Activated naive CD8-positive, alpha-beta T cell treated with anti-CD3 and anti-CD28 coated beads for 36 hours (primary cell): ENCODE results near the gene TSPAN31. TPM values are rescaled to one million over a fixed set of nuclear protein-coding genes. Genes with fewer than 3 reads are reported as not detected.
"Not testable (repeated sequence)": the region's sequence is repeated elsewhere in the genome, so short reads cannot be mapped to it uniquely, and the experiment has no call there.

Experiments used
- DNase-seq: peaks from one replicate; pipeline ENCODE4 v3.0.0; 2021
- H3K27ac Mint-ChIP-seq: one replicate; pipeline ENCODE4 v1.8.0; 2022; ENCODE audit warnings: mild to moderate bottlenecking, moderate library complexity, mixed read lengths
- H3K27me3 Mint-ChIP-seq: one replicate; pipeline ENCODE4 v1.8.0; 2022; ENCODE audit warnings: mild to moderate bottlenecking, mixed read lengths
- H3K36me3 Mint-ChIP-seq: one replicate; pipeline ENCODE4 v1.8.0; 2021; ENCODE audit warnings: mild to moderate bottlenecking, mixed read lengths
- H3K4me1 Mint-ChIP-seq: one replicate; pipeline ENCODE4 v1.8.0; 2021; ENCODE audit warnings: mixed read lengths
- H3K4me3 Mint-ChIP-seq: one replicate; pipeline ENCODE4 v1.8.0; 2022; ENCODE audit warnings: mild to moderate bottlenecking, moderate library complexity, mixed read lengths
- H3K9me3 Mint-ChIP-seq: one replicate; pipeline ENCODE4 v1.8.0; 2022; ENCODE audit warnings: mixed read lengths
- total RNA-seq, 2 experiments: library from RNA; stranded (reverse); gene quantifications; one replicate each; pipeline ENCODE4 v1.2.3, GENCODE V29; 2021

The TSPAN31 gene
- total RNA-seq = 1 to 10 TPM; 5.7 TPM

DNA sequence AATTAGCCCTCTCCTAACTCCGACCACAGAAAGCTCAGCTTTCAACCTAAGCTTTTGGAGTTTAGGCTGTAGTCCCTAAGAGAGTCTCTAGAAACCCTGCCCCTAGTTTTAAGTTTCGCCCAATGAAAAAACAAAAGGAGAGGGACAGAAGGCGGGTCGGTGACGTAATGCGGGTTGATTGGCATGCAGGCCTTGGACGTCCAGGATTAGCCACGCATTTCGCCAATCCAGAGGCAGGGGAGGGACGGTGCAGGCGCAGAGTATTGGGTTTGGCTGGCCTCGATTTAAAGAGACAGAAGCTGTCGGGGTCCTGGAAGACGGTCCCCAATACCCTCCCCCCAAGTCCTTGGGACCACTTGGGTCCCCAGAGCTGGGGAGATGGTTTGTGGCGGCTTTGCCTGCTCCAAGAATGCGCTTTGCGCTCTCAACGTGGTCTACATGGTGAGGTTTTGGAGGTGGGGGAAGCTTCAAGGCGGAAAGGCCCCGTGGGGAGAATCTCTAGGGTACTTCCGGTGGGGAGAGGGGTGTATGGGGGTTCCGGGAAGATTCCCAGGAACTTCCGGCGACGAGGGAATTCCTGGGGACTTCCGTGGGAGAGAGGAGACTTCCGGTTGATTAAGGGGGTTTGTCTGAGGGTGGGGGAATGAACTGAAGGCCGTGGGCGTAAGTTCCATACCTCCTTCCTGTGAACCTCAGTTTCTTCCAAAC, at the start of gene TSPAN31:
Gene TSPAN31 (plus strand): TSS at position 263 of the 708 bp plus-strand sequence. CDS start 116 bp downstream, at position 379.
- H3K27ac Mint-ChIP-seq = peak within 1 kb of the TSS; percentile 95
- no peaks in the 10 kb centered on the region for H3K9me3 Mint-ChIP-seq
- peak within 1 kb of the TSS; percentile 90 for H3K4me3 Mint-ChIP-seq
- peaks cover 27% of the 10 kb centered on the region for H3K36me3 Mint-ChIP-seq
- DNase-seq = peak; percentile 92
- H3K27me3 Mint-ChIP-seq = no peaks in the 10 kb centered on the region
- H3K4me1 Mint-ChIP-seq = peaks cover 53% of the 10 kb centered on the region

GRCh38 chr12:57695770-57696432, 48.9 kb upstream of the TSPAN31 start:
- H3K4me1 Mint-ChIP-seq = peaks cover 2% of the 10 kb centered on the region
- peaks cover 10% of the 10 kb centered on the region for H3K36me3 Mint-ChIP-seq
- H3K27ac Mint-ChIP-seq = no peak overlapping the region
- DNase-seq = no peak
- H3K4me3 Mint-ChIP-seq = no peak overlapping the region
- H3K27me3 Mint-ChIP-seq = no peaks in the 10 kb centered on the region
- H3K9me3 Mint-ChIP-seq = no peaks in the 10 kb centered on the region

- no peaks in the 10 kb centered on the region for H3K27me3 Mint-ChIP-seq
- no peak overlapping the region for H3K27ac Mint-ChIP-seq
- no peak for DNase-seq
- H3K4me1 Mint-ChIP-seq = peaks cover 2% of the 10 kb centered on the region
- H3K4me3 Mint-ChIP-seq = no peak overlapping the region
- H3K36me3 Mint-ChIP-seq = peaks cover 10% of the 10 kb centered on the region
- no peaks in the 10 kb centered on the region for H3K9me3 Mint-ChIP-seq
Observed at GRCh38 chr12:57697076-57697475, 47.8 kb upstream of the TSPAN31 start.

DNA sequence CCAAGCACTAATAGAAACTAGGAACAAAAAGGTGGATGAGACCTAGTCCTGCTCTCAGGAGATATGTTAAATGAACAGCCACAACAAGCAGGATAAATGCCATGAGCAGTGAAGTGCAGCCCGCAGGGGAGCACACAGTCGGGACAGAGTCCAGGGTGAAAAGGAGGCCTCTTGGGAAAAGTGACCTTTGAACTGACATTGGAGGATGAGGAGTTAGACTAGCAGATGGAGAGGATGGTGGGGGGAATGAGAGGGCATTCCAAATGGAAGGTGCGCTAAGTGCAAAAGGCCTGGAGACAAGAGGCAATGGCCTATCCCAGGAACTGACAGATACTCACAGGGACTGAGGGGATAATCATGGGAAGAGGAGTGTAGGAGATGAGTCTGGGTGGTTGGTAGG, 46.4 kb upstream of the TSPAN31 start:
- DNase-seq = no peak
- Mint-ChIP-seq H3K27me3 (no peaks in the 10 kb centered on the region), H3K4me3 (no peak overlapping the region), H3K9me3 (peaks cover 7% of the 10 kb centered on the region), H3K27ac (no peak overlapping the region), H3K36me3 (peaks cover 24% of the 10 kb centered on the region), H3K4me1 (peaks cover 2% of the 10 kb centered on the region)

GRCh38 chr12:57700317-57700716, 44.5 kb upstream of the TSPAN31 start:
- Mint-ChIP-seq H3K36me3 (peaks cover 36% of the 10 kb centered on the region), H3K9me3 (peaks cover 12% of the 10 kb centered on the region), H3K27me3 (no peaks in the 10 kb centered on the region), H3K4me3 (no peak overlapping the region), H3K27ac (no peak overlapping the region), H3K4me1 (peaks cover 2% of the 10 kb centered on the region)
- no peak for DNase-seq

DNA sequence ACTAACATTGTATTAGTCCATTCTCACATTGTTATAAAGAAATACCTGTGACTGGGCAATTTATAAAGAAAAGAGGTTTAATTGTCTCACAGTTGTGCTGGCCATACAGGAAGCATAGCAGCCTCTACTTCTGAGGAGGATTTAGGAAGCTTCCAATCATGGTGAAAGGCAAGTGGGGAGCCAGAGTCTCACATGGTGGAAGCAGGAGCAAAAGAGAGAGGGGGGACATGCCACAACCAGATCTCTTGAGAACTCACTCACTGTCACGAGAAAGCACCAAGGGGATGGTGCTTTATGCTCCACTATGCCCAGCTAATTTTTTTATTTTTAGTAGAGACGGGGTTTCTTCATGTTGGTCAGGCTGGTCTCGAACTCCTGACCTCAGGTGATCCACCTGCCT, 37.6 kb upstream of the TSPAN31 start:
- Mint-ChIP-seq H3K9me3 (peaks cover 12% of the 10 kb centered on the region), H3K27me3 (no peaks in the 10 kb centered on the region), H3K36me3 (peaks cover 39% of the 10 kb centered on the region), H3K4me1 (peaks cover 3% of the 10 kb centered on the region), H3K27ac (no peak overlapping the region), H3K4me3 (no peak overlapping the region)
- no peak for DNase-seq

DNA sequence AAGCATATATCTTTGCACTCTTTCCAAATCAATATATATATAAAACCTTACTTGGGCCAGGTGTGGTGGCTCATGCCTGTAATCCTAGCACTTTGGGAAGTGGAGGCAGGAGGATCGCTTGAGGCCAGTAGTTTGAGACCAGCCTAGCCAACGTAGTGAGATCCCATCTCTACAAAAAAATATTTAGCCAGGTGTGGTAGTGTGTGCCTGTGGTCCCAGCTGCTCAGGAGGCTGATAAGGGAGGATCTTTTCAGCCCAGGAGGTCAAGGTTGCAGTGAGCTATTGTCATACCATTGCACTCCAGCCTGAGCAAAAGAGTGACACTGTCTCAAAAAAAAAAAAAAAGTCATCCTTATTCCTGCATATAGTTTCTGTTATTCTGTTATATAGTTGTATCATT, 36.5 kb upstream of the TSPAN31 start:
- Mint-ChIP-seq H3K27me3 (no peaks in the 10 kb centered on the region), H3K9me3 (peaks cover 5% of the 10 kb centered on the region), H3K27ac (no peak overlapping the region), H3K4me3 (no peak overlapping the region), H3K4me1 (peaks cover 3% of the 10 kb centered on the region), H3K36me3 (peaks cover 29% of the 10 kb centered on the region)
- no peak for DNase-seq

DNA sequence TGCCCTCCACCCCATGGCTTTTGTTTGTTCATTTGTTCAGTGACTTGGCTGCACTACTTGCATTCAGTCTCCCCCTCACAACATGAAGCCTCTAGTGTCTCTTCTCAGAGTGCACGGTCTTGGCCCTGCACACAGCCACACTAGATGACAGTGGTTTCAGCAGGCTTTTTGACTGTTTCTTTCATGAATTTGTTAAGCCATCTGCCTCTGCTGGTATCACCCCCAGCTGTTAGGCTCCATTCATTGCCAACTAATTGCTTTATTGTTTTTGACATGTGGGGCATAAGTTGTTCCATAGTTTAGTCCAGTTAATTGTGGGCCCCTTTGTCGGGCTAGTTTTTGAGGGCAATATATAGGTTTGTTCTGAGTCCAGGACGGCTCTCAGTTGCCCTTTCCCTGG, 32.1 kb upstream of the TSPAN31 start:
- peaks cover 12% of the 10 kb centered on the region for H3K36me3 Mint-ChIP-seq
- no peak overlapping the region for H3K4me3 Mint-ChIP-seq
- H3K9me3 Mint-ChIP-seq = no peaks in the 10 kb centered on the region
- peaks cover 3% of the 10 kb centered on the region for H3K4me1 Mint-ChIP-seq
- no peak for DNase-seq
- no peaks in the 10 kb centered on the region for H3K27me3 Mint-ChIP-seq
- H3K27ac Mint-ChIP-seq = no peak overlapping the region

GRCh38 chr12:57713209-57713608, 31.6 kb upstream of the TSPAN31 start:
- Mint-ChIP-seq H3K27me3 (no peaks in the 10 kb centered on the region), H3K27ac (no peak overlapping the region), H3K4me3 (no peak overlapping the region), H3K9me3 (no peaks in the 10 kb centered on the region), H3K36me3 (peaks cover 15% of the 10 kb centered on the region), H3K4me1 (peaks cover 3% of the 10 kb centered on the region)
- no peak for DNase-seq

GRCh38 chr12:57715036-57715748, 29.6 kb upstream of the TSPAN31 start:
- H3K27ac Mint-ChIP-seq, H3K9me3 Mint-ChIP-seq, H3K4me1 Mint-ChIP-seq, H3K27me3 Mint-ChIP-seq, H3K4me3 Mint-ChIP-seq, DNase-seq: not testable (repeated sequence)
- H3K36me3 Mint-ChIP-seq = peaks cover 24% of the 10 kb centered on the region

DNA sequence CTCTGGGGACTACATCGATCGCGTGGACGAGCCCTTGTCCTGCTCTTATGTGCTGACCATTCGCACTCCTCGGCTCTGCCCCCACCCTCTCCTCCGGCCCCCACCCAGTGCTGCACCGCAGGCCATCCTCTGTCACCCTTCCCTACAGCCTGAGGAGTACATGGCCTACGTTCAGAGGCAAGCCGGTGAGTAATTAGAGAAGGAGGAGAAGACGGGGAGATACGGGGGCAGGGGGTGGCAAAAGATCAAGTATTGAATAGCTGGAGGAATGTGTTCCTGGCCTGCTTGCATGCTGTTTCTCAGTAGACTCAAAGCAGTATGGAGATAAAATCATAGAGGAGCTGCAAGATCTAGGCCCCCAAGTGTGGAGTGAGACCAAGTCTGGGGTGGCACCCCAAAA, 29.1 kb upstream of the TSPAN31 start:
- H3K4me1 Mint-ChIP-seq = no peaks in the 10 kb centered on the region
- H3K4me3 Mint-ChIP-seq = no peak overlapping the region
- H3K36me3 Mint-ChIP-seq = peaks cover 25% of the 10 kb centered on the region
- H3K27ac Mint-ChIP-seq = no peak overlapping the region
- no peaks in the 10 kb centered on the region for H3K9me3 Mint-ChIP-seq
- no peaks in the 10 kb centered on the region for H3K27me3 Mint-ChIP-seq
- no peak for DNase-seq

- no peak overlapping the region for H3K4me3 Mint-ChIP-seq
- no peaks in the 10 kb centered on the region for H3K4me1 Mint-ChIP-seq
- no peaks in the 10 kb centered on the region for H3K9me3 Mint-ChIP-seq
- no peaks in the 10 kb centered on the region for H3K27me3 Mint-ChIP-seq
- peaks cover 28% of the 10 kb centered on the region for H3K36me3 Mint-ChIP-seq
- DNase-seq = no peak
- no peak overlapping the region for H3K27ac Mint-ChIP-seq
Observed at GRCh38 chr12:57716305-57716704, 28.5 kb upstream of the TSPAN31 start.

GRCh38 chr12:57717131-57717530, 27.7 kb upstream of the TSPAN31 start:
- Mint-ChIP-seq H3K4me3 (no peak overlapping the region), H3K27ac (no peak overlapping the region), H3K27me3 (no peaks in the 10 kb centered on the region), H3K36me3 (peaks cover 26% of the 10 kb centered on the region), H3K4me1 (peaks cover 2% of the 10 kb centered on the region), H3K9me3 (no peaks in the 10 kb centered on the region)
- DNase-seq = no peak

DNA sequence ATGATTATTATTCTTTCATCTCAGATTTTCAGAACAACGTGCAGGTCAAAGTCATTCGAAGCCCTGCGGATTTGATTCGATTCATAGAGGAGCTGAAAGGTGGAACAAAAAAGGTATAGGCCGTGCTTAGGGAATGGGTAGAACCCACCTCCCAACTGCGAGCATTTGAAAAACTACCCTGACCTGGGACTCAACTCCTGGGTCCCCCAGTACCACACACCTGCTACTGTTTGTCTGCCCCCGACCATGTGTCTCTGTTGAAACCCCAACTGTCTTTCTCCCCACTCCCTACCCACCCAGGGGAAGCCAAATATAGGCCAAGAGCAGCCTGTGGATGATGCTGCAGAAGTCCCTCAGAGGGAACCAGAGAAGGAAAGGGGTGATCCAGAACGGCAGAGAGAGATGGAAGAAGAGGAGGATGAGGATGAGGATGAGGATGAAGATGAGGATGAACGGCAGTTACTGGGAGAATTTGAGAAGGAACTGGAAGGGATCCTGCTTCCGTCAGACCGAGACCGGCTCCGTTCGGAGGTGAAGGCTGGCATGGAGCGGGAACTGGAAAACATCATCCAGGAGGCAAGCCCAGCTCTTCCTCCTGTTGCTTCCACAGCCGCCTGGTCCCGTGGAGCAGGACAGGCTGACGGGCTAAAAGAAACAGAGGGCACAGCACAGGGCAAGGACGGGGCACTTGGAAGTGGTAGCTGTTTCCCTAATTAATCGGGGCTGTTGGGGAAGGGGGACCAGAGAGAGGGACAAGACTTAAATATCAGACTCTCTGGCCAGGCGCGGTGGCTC, 26.8 kb upstream of the TSPAN31 start:
- DNase-seq = no peak
- Mint-ChIP-seq H3K9me3 (no peaks in the 10 kb centered on the region), H3K4me3 (no peak overlapping the region), H3K27ac (no peak overlapping the region), H3K4me1 (peaks cover 2% of the 10 kb centered on the region), H3K36me3 (peaks cover 25% of the 10 kb centered on the region), H3K27me3 (no peaks in the 10 kb centered on the region)
